Measurements from ENCODE around the gene WEE2.

GRCh38 chr7:141748396-141748795, 40.2 kb downstream of the WEE2 start:
- TF ChIP-seq CTCF (IDR thresholded peaks at IDR 0.05) (no peak), EP300 (IDR thresholded peaks at IDR 0.05) (no peak), POLR2AphosphoS5 (IDR thresholded peaks at IDR 0.05) (no peak)
